ENCODE results near the gene DACH1. TPM values are rescaled to one million over a fixed set of nuclear protein-coding genes. Genes with fewer than 3 reads are reported as not detected.

The DACH1 gene
- total RNA-seq, 1 experiment from 2014 or later, result 0.31 TPM

DNA sequence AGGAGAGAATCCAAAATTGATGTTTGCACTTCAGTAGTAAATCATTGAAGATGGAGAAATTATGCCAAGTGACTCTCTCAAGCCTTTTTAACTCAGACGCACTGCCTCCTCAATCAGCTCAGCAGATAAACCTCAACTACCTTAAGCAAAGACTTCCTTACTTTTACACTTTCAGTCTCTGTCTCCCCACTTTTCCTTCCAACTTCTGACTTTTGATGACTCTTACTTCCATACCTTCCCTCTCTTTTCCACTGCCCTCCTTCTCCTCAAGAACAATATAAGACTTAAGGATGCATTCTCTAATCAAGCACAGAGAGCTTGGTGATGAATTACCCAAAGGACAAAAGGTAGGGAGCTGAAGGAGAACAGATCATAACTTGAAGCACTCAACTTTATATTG, 4.8 kb upstream of the DACH1 start:
- TF ChIP-seq ZNF138 (CRISPR knock-in tag; conservative IDR thresholded peaks at IDR 0.05) (no peak), CREB1 (CRISPR knock-in tag; IDR thresholded peaks at IDR 0.05) (no peak), ZNF219 (CRISPR knock-in tag; IDR thresholded peaks at IDR 0.05; ENCODE audit: borderline replicate concordance) (no peak), NR2C2 (CRISPR knock-in tag; IDR thresholded peaks at IDR 0.05) (no peak), ZBTB21 (CRISPR knock-in tag; IDR thresholded peaks at IDR 0.05; ENCODE audit: borderline replicate concordance) (no peak), ZNF396 (CRISPR knock-in tag; IDR thresholded peaks at IDR 0.05; ENCODE audit: borderline replicate concordance) (no peak), TP53 (CRISPR knock-in tag; IDR thresholded peaks at IDR 0.05) (no peak), FOXJ3 (CRISPR knock-in tag; IDR thresholded peaks at IDR 0.05; ENCODE audit: borderline replicate concordance) (no peak), ZNF671 (CRISPR knock-in tag; IDR thresholded peaks at IDR 0.05) (no peak), OVOL2 (CRISPR knock-in tag; IDR thresholded peaks at IDR 0.05; ENCODE audit: borderline replicate concordance) (no peak)
- TF ChIP-seq, protein P1, sequence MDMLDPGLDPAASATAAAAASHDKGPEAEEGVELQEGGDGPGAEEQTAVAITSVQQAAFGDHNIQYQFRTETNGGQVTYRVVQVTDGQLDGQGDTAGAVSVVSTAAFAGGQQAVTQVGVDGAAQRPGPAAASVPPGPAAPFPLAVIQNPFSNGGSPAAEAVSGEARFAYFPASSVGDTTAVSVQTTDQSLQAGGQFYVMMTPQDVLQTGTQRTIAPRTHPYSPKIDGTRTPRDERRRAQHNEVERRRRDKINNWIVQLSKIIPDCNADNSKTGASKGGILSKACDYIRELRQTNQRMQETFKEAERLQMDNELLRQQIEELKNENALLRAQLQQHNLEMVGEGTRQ (CRISPR knock-in tag; IDR thresholded peaks at IDR 0.05), result no peak
- TF ChIP-seq, protein P2, sequence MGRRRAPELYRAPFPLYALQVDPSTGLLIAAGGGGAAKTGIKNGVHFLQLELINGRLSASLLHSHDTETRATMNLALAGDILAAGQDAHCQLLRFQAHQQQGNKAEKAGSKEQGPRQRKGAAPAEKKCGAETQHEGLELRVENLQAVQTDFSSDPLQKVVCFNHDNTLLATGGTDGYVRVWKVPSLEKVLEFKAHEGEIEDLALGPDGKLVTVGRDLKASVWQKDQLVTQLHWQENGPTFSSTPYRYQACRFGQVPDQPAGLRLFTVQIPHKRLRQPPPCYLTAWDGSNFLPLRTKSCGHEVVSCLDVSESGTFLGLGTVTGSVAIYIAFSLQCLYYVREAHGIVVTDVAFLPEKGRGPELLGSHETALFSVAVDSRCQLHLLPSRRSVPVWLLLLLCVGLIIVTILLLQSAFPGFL (CRISPR knock-in tag; IDR thresholded peaks at IDR 0.05; ENCODE audit: borderline replicate concordance), result no peak
- Mint-ChIP-seq H3K27me3 (ENCODE audit: low read depth) (peaks cover 69% of the 10 kb centered on the region), H3K36me3 (no peaks in the 10 kb centered on the region), H3K4me3 (no peak overlapping the region), H3K9me3 (no peaks in the 10 kb centered on the region), H3K4me1 (peaks cover 41% of the 10 kb centered on the region), H3K27ac (no peak overlapping the region)
- CTCF ChIA-PET, result interaction anchor here (0.7 kb wide), 1 partner anchor 1420 kb away, joined by 3 read pairs; no protein-coding TSS in a partner anchor
- ATAC-seq (no peak), DNase-seq (ENCODE audit: low spot score) (no peak)
- POLR2A ChIA-PET, result no interaction called here

DNA sequence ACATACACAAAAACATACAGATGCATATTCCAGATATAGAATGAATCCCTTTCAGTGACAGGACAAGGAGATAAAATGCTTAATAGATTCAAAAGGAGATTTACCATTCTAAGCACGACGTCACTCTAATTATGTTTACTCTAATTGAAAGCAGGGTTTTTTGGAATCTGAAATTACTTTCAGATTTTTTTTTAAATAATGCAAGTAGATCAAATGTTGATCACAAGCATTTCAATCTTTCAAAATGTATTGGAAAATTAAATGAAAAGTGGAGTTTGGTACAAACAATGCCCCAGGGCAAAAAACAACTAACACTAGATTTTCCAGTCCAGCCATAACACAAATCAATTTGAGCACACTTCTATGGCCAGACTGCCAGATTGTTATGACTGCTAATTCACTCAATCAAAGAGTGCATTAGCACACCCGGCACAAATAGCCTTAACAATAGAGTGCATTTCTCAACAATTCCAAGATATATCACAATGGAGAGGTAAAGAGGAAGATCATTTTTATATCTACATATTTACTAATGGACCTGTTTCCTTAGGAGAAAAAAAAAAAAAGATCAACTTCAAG, 4.3 kb upstream of the DACH1 start:
- no peaks in the 10 kb centered on the region for H3K9me3 Mint-ChIP-seq
- no peak overlapping the region for H3K4me3 Mint-ChIP-seq
- ChIA-PET POLR2A (no interaction called here), CTCF (interaction anchor here (0.7 kb wide), 1 partner anchor 1421 kb away, joined by 3 read pairs; no protein-coding TSS in a partner anchor)
- DNase-seq (ENCODE audit: low spot score) (no peak), ATAC-seq (no peak)
- peaks cover 35% of the 10 kb centered on the region for H3K4me1 Mint-ChIP-seq
- no peaks in the 10 kb centered on the region for H3K36me3 Mint-ChIP-seq
- H3K27ac Mint-ChIP-seq, result no peak overlapping the region
- peaks cover 72% of the 10 kb centered on the region for H3K27me3 Mint-ChIP-seq (ENCODE audit: low read depth)
- no peak for TF ChIP-seq ZNF416 (CRISPR knock-in tag; IDR thresholded peaks at IDR 0.05)
- TF ChIP-seq JAZF1 (CRISPR knock-in tag; IDR thresholded peaks at IDR 0.05), result no peak
- TF ChIP-seq, protein P3, sequence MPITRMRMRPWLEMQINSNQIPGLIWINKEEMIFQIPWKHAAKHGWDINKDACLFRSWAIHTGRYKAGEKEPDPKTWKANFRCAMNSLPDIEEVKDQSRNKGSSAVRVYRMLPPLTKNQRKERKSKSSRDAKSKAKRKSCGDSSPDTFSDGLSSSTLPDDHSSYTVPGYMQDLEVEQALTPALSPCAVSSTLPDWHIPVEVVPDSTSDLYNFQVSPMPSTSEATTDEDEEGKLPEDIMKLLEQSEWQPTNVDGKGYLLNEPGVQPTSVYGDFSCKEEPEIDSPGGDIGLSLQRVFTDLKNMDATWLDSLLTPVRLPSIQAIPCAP (CRISPR knock-in tag; IDR thresholded peaks at IDR 0.05), result no peak
- TF ChIP-seq, protein P4, sequence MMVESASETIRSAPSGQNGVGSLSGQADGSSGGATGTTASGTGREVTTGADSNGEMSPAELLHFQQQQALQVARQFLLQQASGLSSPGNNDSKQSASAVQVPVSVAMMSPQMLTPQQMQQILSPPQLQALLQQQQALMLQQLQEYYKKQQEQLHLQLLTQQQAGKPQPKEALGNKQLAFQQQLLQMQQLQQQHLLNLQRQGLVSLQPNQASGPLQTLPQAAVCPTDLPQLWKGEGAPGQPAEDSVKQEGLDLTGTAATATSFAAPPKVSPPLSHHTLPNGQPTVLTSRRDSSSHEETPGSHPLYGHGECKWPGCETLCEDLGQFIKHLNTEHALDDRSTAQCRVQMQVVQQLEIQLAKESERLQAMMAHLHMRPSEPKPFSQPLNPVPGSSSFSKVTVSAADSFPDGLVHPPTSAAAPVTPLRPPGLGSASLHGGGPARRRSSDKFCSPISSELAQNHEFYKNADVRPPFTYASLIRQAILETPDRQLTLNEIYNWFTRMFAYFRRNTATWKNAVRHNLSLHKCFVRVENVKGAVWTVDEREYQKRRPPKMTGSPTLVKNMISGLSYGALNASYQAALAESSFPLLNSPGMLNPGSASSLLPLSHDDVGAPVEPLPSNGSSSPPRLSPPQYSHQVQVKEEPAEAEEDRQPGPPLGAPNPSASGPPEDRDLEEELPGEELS (CRISPR knock-in tag; IDR thresholded peaks at IDR 0.05), result no peak
- TF ChIP-seq, protein P5, sequence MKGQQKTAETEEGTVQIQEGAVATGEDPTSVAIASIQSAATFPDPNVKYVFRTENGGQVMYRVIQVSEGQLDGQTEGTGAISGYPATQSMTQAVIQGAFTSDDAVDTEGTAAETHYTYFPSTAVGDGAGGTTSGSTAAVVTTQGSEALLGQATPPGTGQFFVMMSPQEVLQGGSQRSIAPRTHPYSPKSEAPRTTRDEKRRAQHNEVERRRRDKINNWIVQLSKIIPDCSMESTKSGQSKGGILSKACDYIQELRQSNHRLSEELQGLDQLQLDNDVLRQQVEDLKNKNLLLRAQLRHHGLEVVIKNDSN (CRISPR knock-in tag; IDR thresholded peaks at IDR 0.05), result no peak
- TF ChIP-seq NR3C1 (CRISPR knock-in tag; conservative IDR thresholded peaks at IDR 0.05; ENCODE audit: low read depth), result no peak
- no peak for TF ChIP-seq IRF2 (CRISPR knock-in tag; IDR thresholded peaks at IDR 0.05; ENCODE audit: borderline replicate concordance, low read depth)
- no peak for TF ChIP-seq GRHL2 (CRISPR knock-in tag; IDR thresholded peaks at IDR 0.05; ENCODE audit: insufficient replicate concordance, severe bottlenecking)
- no peak for TF ChIP-seq TEAD4 (CRISPR knock-in tag; IDR thresholded peaks at IDR 0.05)
- TF ChIP-seq SMAD4 (CRISPR knock-in tag; IDR thresholded peaks at IDR 0.05), result no peak
- TF ChIP-seq ZNF232 (CRISPR knock-in tag; IDR thresholded peaks at IDR 0.05), result no peak
- TF ChIP-seq, protein P6, sequence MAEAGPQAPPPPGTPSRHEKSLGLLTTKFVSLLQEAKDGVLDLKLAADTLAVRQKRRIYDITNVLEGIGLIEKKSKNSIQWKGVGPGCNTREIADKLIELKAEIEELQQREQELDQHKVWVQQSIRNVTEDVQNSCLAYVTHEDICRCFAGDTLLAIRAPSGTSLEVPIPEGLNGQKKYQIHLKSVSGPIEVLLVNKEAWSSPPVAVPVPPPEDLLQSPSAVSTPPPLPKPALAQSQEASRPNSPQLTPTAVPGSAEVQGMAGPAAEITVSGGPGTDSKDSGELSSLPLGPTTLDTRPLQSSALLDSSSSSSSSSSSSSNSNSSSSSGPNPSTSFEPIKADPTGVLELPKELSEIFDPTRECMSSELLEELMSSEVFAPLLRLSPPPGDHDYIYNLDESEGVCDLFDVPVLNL (CRISPR knock-in tag; IDR thresholded peaks at IDR 0.05; ENCODE audit: borderline replicate concordance, low read depth), result no peak
- TF ChIP-seq, protein P7, sequence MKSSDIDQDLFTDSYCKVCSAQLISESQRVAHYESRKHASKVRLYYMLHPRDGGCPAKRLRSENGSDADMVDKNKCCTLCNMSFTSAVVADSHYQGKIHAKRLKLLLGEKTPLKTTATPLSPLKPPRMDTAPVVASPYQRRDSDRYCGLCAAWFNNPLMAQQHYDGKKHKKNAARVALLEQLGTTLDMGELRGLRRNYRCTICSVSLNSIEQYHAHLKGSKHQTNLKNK (CRISPR knock-in tag; IDR thresholded peaks at IDR 0.05), result no peak
- no peak for TF ChIP-seq CREM (CRISPR knock-in tag; IDR thresholded peaks at IDR 0.05)
- TF ChIP-seq ZNF671 (CRISPR knock-in tag; IDR thresholded peaks at IDR 0.05), result no peak
- TF ChIP-seq CBFB (CRISPR knock-in tag; IDR thresholded peaks at IDR 0.05; ENCODE audit: low read depth), result no peak
- TF ChIP-seq FOXP1 (CRISPR knock-in tag; IDR thresholded peaks at IDR 0.05; ENCODE audit: borderline replicate concordance), result no peak
- TF ChIP-seq ZNF317 (CRISPR knock-in tag; IDR thresholded peaks at IDR 0.05; ENCODE audit: borderline replicate concordance, low read depth), result no peak
